ENCODE data around the gene U2AF1. TPM values are rescaled to one million over a fixed set of nuclear protein-coding genes. Genes with fewer than 3 reads are reported as not detected.
A peak's percentile ranks its signal among the peaks of the same experiment; 100 is the strongest.
"Not testable (repeated sequence)": the region's sequence is repeated elsewhere in the genome, so short reads cannot be mapped to it uniquely, and the experiment has no call there.

Gene U2AF1
- polyA plus RNA-seq, 1 donor (not counting 4 experiments of a cell fraction or from before 2014, with no cell fraction given), result 22.8 TPM

- DNase-seq (ENCODE audit: low read depth, low spot score); H3K4me1 ChIP-seq (ENCODE audit: control insufficient read depth, extremely low read depth, insufficient read depth, low read length); H3K9me1 ChIP-seq (ENCODE audit: control insufficient read depth, extremely low read depth, insufficient read depth, low read length); H2AFZ ChIP-seq (ENCODE audit: control insufficient read depth, low read length); H3K9ac ChIP-seq (ENCODE audit: control insufficient read depth, extremely low read depth, insufficient read depth, low read length); H3K79me2 ChIP-seq (ENCODE audit: control insufficient read depth, insufficient read depth, low read length); dilution Hi-C loops (cut with MboI; ENCODE audit: extremely low pct_ligation_motif_present, low sequenced_read_pairs); H3K4me2 ChIP-seq (ENCODE audit: control insufficient read depth, extremely low read depth, insufficient read depth, low read depth, low read length); FAIRE-seq; H3K27ac ChIP-seq (ENCODE audit: control insufficient read depth, insufficient read depth, low read length); H3K27me3 ChIP-seq (ENCODE audit: control insufficient read depth, extremely low read depth, insufficient read depth, low read length); H4K20me1 ChIP-seq (ENCODE audit: control insufficient read depth, extremely low read depth, insufficient read depth, low read length); H3K9me3 ChIP-seq (ENCODE audit: control insufficient read depth, low read depth, low read length); H3K36me3 ChIP-seq (ENCODE audit: control insufficient read depth in 2 of 2, extremely low read depth in 1 of 2, insufficient read depth in 2 of 2, low read length in 2 of 2); H3K4me3 ChIP-seq (ENCODE audit: control insufficient read depth in 2 of 3, extremely low read depth in 1 of 3, insufficient read depth in 2 of 3, low read depth in 1 of 3, low read length in 3 of 3): not testable (repeated sequence)
Observed at GRCh38 chr21:43068065-43068464, 39.3 kb downstream of the U2AF1 start.

- H3K36me3 ChIP-seq (ENCODE audit: control insufficient read depth in 2 of 2, extremely low read depth in 1 of 2, insufficient read depth in 2 of 2, low read length in 2 of 2); H3K4me3 ChIP-seq (ENCODE audit: control insufficient read depth in 2 of 3, extremely low read depth in 1 of 3, insufficient read depth in 2 of 3, low read depth in 1 of 3, low read length in 3 of 3); DNase-seq (ENCODE audit: low read depth, low spot score); H3K9me3 ChIP-seq (ENCODE audit: control insufficient read depth, low read depth, low read length); H4K20me1 ChIP-seq (ENCODE audit: control insufficient read depth, extremely low read depth, insufficient read depth, low read length); dilution Hi-C loops (cut with MboI; ENCODE audit: extremely low pct_ligation_motif_present, low sequenced_read_pairs); H3K9ac ChIP-seq (ENCODE audit: control insufficient read depth, extremely low read depth, insufficient read depth, low read length); H3K79me2 ChIP-seq (ENCODE audit: control insufficient read depth, insufficient read depth, low read length); H3K9me1 ChIP-seq (ENCODE audit: control insufficient read depth, extremely low read depth, insufficient read depth, low read length); H2AFZ ChIP-seq (ENCODE audit: control insufficient read depth, low read length); H3K27me3 ChIP-seq (ENCODE audit: control insufficient read depth, extremely low read depth, insufficient read depth, low read length); FAIRE-seq; H3K4me1 ChIP-seq (ENCODE audit: control insufficient read depth, extremely low read depth, insufficient read depth, low read length); H3K27ac ChIP-seq (ENCODE audit: control insufficient read depth, insufficient read depth, low read length); H3K4me2 ChIP-seq (ENCODE audit: control insufficient read depth, extremely low read depth, insufficient read depth, low read depth, low read length): not testable (repeated sequence)
Observed at GRCh38 chr21:43066690-43067089, 40.7 kb downstream of the U2AF1 start.

DNA sequence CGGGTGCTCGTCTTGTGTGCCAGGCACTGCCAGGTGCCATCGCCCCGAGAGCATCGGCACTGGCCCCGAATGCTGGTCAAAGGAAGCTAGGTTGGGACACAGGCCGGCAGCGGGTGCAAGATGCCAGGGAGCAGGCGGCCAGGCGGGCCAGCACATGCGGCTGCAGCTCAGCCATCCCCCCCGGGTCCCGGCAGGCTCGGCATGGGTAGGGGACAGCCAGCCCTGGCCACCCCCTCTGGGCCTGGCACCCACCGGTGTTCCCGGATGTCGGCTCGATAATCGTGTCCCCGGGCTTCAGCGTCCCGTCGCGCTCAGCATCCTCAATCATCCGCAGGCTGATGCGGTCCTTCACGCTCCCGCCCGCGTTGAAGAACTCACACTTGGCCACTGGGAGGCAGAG lies 41.4 kb downstream of the U2AF1 start:
- H3K27ac ChIP-seq (ENCODE audit: control insufficient read depth, insufficient read depth, low read length); H3K4me2 ChIP-seq (ENCODE audit: control insufficient read depth, extremely low read depth, insufficient read depth, low read depth, low read length); FAIRE-seq; H3K4me3 ChIP-seq (ENCODE audit: control insufficient read depth in 2 of 3, extremely low read depth in 1 of 3, insufficient read depth in 2 of 3, low read depth in 1 of 3, low read length in 3 of 3); DNase-seq (ENCODE audit: low read depth, low spot score); H3K9me1 ChIP-seq (ENCODE audit: control insufficient read depth, extremely low read depth, insufficient read depth, low read length); H3K9ac ChIP-seq (ENCODE audit: control insufficient read depth, extremely low read depth, insufficient read depth, low read length); H3K4me1 ChIP-seq (ENCODE audit: control insufficient read depth, extremely low read depth, insufficient read depth, low read length); H3K79me2 ChIP-seq (ENCODE audit: control insufficient read depth, insufficient read depth, low read length); H3K27me3 ChIP-seq (ENCODE audit: control insufficient read depth, extremely low read depth, insufficient read depth, low read length); H3K36me3 ChIP-seq (ENCODE audit: control insufficient read depth in 2 of 2, extremely low read depth in 1 of 2, insufficient read depth in 2 of 2, low read length in 2 of 2); dilution Hi-C loops (cut with MboI; ENCODE audit: extremely low pct_ligation_motif_present, low sequenced_read_pairs); H3K9me3 ChIP-seq (ENCODE audit: control insufficient read depth, low read depth, low read length); H2AFZ ChIP-seq (ENCODE audit: control insufficient read depth, low read length); H4K20me1 ChIP-seq (ENCODE audit: control insufficient read depth, extremely low read depth, insufficient read depth, low read length): not testable (repeated sequence)

DNA sequence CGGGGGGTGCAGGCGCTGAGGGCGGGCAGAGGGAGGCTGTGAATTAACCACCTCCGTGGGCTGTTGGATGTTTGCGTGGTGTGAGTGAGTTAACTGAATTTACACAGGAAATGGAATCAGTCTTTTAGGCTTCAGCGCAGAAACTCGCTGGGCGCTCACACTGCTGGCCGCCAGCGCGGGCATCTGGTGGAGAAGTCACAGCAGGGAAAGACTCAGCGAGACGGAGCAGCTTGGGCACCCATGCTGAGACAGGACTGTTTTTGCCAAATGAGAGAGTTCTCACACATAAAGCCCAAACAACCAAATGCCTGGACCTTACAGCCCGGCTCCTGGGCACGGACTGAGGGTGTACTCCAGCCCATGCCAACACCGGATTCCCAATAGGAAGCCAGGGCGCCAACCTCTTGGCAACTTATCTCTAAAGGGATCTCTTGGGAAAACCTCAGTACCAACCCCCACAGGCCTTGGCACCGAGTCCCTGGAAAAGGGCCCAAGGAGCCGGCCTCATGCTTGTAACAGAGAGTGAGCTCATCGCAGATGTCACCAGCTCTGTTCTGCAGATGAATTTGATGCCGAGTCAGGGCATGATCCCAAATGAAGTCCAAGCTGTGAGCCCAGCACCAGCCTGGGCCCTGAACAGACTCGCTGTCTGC lies 43.0 kb downstream of the U2AF1 start:
- DNase-seq (ENCODE audit: low read depth, low spot score); H3K9me3 ChIP-seq (ENCODE audit: control insufficient read depth, low read depth, low read length); H4K20me1 ChIP-seq (ENCODE audit: control insufficient read depth, extremely low read depth, insufficient read depth, low read length); H3K4me3 ChIP-seq (ENCODE audit: control insufficient read depth in 2 of 3, extremely low read depth in 1 of 3, insufficient read depth in 2 of 3, low read depth in 1 of 3, low read length in 3 of 3); H3K9me1 ChIP-seq (ENCODE audit: control insufficient read depth, extremely low read depth, insufficient read depth, low read length); H3K36me3 ChIP-seq (ENCODE audit: control insufficient read depth in 2 of 2, extremely low read depth in 1 of 2, insufficient read depth in 2 of 2, low read length in 2 of 2); H3K27ac ChIP-seq (ENCODE audit: control insufficient read depth, insufficient read depth, low read length); FAIRE-seq; H2AFZ ChIP-seq (ENCODE audit: control insufficient read depth, low read length); dilution Hi-C loops (cut with MboI; ENCODE audit: extremely low pct_ligation_motif_present, low sequenced_read_pairs); H3K79me2 ChIP-seq (ENCODE audit: control insufficient read depth, insufficient read depth, low read length); H3K9ac ChIP-seq (ENCODE audit: control insufficient read depth, extremely low read depth, insufficient read depth, low read length); H3K27me3 ChIP-seq (ENCODE audit: control insufficient read depth, extremely low read depth, insufficient read depth, low read length); H3K4me2 ChIP-seq (ENCODE audit: control insufficient read depth, extremely low read depth, insufficient read depth, low read depth, low read length); H3K4me1 ChIP-seq (ENCODE audit: control insufficient read depth, extremely low read depth, insufficient read depth, low read length): not testable (repeated sequence)

DNA sequence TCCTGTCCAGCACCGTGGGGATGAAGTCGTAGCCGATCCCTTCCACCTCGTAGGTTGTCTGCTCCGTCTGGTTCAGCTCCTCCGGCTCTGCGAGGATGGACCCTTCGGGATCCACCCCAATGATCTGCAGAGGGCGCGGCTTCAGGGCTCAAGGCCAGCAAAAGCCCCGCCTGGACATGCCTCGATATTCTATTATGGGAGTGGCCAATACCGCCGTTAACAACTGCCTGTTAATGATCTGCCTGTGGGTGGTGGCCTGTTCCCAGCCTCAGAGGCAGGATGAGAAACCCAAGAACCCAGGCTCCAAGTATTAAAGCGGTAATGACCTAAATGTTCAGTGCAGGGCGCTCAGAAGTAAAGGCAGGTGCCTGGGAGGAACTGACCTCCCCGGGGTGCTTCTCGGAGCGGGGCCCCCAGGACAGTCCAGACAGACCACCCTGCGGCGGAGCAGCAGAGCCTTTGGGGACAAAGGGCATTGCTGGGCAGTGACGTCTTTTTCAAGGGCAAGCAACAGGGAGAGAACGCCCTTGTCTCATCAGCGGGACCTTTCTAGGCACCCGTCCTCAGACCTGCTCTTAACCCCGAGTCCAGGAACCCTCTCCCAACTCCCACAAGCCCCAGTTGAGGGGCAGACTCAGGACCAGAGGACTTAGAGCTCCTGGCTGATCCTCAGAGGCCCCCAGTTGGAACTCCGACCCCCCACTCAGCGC lies 44.3 kb downstream of the U2AF1 start:
- H3K36me3 ChIP-seq (ENCODE audit: control insufficient read depth in 2 of 2, extremely low read depth in 1 of 2, insufficient read depth in 2 of 2, low read length in 2 of 2); H3K9me1 ChIP-seq (ENCODE audit: control insufficient read depth, extremely low read depth, insufficient read depth, low read length); H3K9me3 ChIP-seq (ENCODE audit: control insufficient read depth, low read depth, low read length); H3K27me3 ChIP-seq (ENCODE audit: control insufficient read depth, extremely low read depth, insufficient read depth, low read length); H3K27ac ChIP-seq (ENCODE audit: control insufficient read depth, insufficient read depth, low read length); H3K4me1 ChIP-seq (ENCODE audit: control insufficient read depth, extremely low read depth, insufficient read depth, low read length); dilution Hi-C loops (cut with MboI; ENCODE audit: extremely low pct_ligation_motif_present, low sequenced_read_pairs); DNase-seq (ENCODE audit: low read depth, low spot score); H3K4me3 ChIP-seq (ENCODE audit: control insufficient read depth in 2 of 3, extremely low read depth in 1 of 3, insufficient read depth in 2 of 3, low read depth in 1 of 3, low read length in 3 of 3); H3K4me2 ChIP-seq (ENCODE audit: control insufficient read depth, extremely low read depth, insufficient read depth, low read depth, low read length); H4K20me1 ChIP-seq (ENCODE audit: control insufficient read depth, extremely low read depth, insufficient read depth, low read length); H2AFZ ChIP-seq (ENCODE audit: control insufficient read depth, low read length); H3K9ac ChIP-seq (ENCODE audit: control insufficient read depth, extremely low read depth, insufficient read depth, low read length); H3K79me2 ChIP-seq (ENCODE audit: control insufficient read depth, insufficient read depth, low read length): not testable (repeated sequence)
- FAIRE-seq, result peak; percentile 32

Data from keratinocyte (primary cell).